Astrocyte (in vitro differentiated cells and primary cell): Measurements from ENCODE around the gene SMLR1. TPM values are rescaled to one million over a fixed set of nuclear protein-coding genes. Genes with fewer than 3 reads are reported as not detected.

Experiments used
- DNase-seq: peaks from one replicate; pipeline ENCODE4 v3.0.0-alpha.2; 2010; ENCODE audit warnings: low read depth
- FAIRE-seq: peaks from 2 replicates; lab custom pipeline; 2011; peaks lifted over from hg19 to GRCh38; lab: Jason Lieb, UNC
- H2AFZ ChIP-seq: 2 replicates; pipeline ENCODE4 v1.6.0; 2012; ENCODE audit warnings: low read depth, low read length, inconsistent platforms
- H3K27ac ChIP-seq: 2 replicates; pipeline ENCODE4 v1.5.1; 2011; ENCODE audit warnings: low read depth, low read length, inconsistent platforms
- H3K27me3 ChIP-seq: 2 replicates; pipeline ENCODE4 v1.6.0; 2011; ENCODE audit warnings: low read length, inconsistent platforms; ENCODE audit not compliant: insufficient read depth
- H3K36me3 ChIP-seq: 2 replicates; pipeline ENCODE4 v1.5.1; 2011; ENCODE audit warnings: low read length, inconsistent platforms; ENCODE audit not compliant: insufficient read depth
- H3K4me1 ChIP-seq: 2 replicates; pipeline ENCODE4 v1.5.1; 2011; ENCODE audit warnings: low read length, inconsistent platforms; ENCODE audit not compliant: insufficient read depth
- H3K4me2 ChIP-seq: 2 replicates; pipeline ENCODE4 v1.6.0; 2012; ENCODE audit warnings: low read length, inconsistent platforms
- H3K4me3 ChIP-seq: 2 replicates; pipeline ENCODE4 v1.5.1; 2011; ENCODE audit warnings: low read depth, mild to moderate bottlenecking, low read length, inconsistent platforms; ENCODE audit not compliant: insufficient read depth
- H3K79me2 ChIP-seq: 2 replicates; pipeline ENCODE4 v1.6.0; 2012; ENCODE audit warnings: mild to moderate bottlenecking, low read length, inconsistent platforms; ENCODE audit not compliant: insufficient read depth
- H3K9ac ChIP-seq: 2 replicates; pipeline ENCODE4 v1.6.0; 2012; ENCODE audit warnings: mild to moderate bottlenecking, low read length, inconsistent platforms
- H3K9me3 ChIP-seq: 2 replicates; pipeline ENCODE4 v1.5.1; 2012; ENCODE audit warnings: low read depth, mild to moderate bottlenecking, low read length, inconsistent platforms; ENCODE audit not compliant: insufficient read depth
- H4K20me1 ChIP-seq: 2 replicates; pipeline ENCODE4 v1.6.0; 2012; ENCODE audit warnings: low read length, inconsistent platforms; ENCODE audit not compliant: insufficient read depth
- H3K27ac Mint-ChIP-seq: one replicate; pipeline ENCODE4 v1.8.0; 2021; ENCODE audit warnings: mild to moderate bottlenecking, mixed read lengths; ENCODE audit not compliant: unreplicated experiment
- H3K27me3 Mint-ChIP-seq: one replicate; pipeline ENCODE4 v1.8.0; 2021; ENCODE audit warnings: low read depth, mixed read lengths; ENCODE audit not compliant: unreplicated experiment
- H3K36me3 Mint-ChIP-seq: one replicate; pipeline ENCODE4 v1.8.0; 2021; ENCODE audit warnings: low read depth, mixed read lengths; ENCODE audit not compliant: unreplicated experiment
- H3K4me1 Mint-ChIP-seq: one replicate; pipeline ENCODE4 v1.8.0; 2021; ENCODE audit warnings: low read depth, mixed read lengths; ENCODE audit not compliant: unreplicated experiment
- H3K4me3 Mint-ChIP-seq: one replicate; pipeline ENCODE4 v1.8.0; 2021; ENCODE audit warnings: mild to moderate bottlenecking, moderate library complexity, mixed read lengths; ENCODE audit not compliant: unreplicated experiment
- H3K9me3 Mint-ChIP-seq: one replicate; pipeline ENCODE4 v1.8.0; 2021; ENCODE audit warnings: mild to moderate bottlenecking, mixed read lengths; ENCODE audit not compliant: unreplicated experiment
- EZH2 ChIP-seq: IDR thresholded peaks from 2 replicates; pipeline ENCODE4 v1.6.1; 2012; ENCODE audit warnings: mild to moderate bottlenecking, low read length, inconsistent platforms; ENCODE audit not compliant: insufficient read depth
- total RNA-seq: library from RNA; stranded (reverse); gene quantifications from 2 replicates; pipeline ENCODE4 v1.2.1, GENCODE V29; 2021
- TF ChIP-seq, protein P1 (sequence below): IDR thresholded peaks from 2 replicates; pipeline ENCODE4 v1.5.1; 2011; ENCODE audit warnings: low read depth, mild to moderate bottlenecking, inconsistent platforms, low read length, moderate library complexity; ENCODE audit not compliant: insufficient read depth

Gene SMLR1
- total RNA-seq, 1 donor from 2014 or later = not detected

DNA sequence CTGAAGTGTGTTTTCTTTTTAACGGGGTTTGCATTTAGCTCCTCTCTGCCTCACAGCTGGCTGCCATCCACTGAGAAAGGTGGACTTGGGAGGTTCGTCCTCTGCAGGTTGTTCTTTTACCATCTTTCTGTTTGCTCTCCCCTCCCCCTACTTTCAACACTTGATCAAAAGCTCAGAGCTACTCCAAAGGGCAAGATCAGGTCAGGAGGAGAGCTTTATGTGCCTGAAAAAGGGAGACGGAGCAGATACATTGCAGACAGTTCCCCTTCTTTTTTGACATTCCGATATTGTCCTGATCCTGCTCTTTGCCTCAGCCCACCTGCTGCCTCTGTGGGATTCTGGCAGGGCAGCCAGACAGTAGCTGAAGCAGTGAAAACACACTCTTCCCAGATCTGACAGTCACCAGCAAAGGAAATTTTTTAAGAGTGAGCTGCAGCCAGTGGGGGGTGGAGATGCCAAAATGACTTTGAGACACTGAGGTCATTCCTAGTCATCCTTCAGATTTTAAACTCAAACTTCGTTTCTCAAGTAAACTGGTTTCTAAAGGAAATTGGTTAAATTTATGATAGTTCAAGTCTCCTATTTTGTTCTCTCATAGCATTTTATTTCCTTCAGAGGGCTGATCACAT, 26.5 kb downstream of the SMLR1 start:
- Histone ChIP-seq H3K36me3 (no peaks in the 10 kb centered on the region), H3K9ac (peak overlapping the region; percentile 34), H3K4me2 (peak overlapping the region; percentile 71), H3K27me3 (no peaks in the 10 kb centered on the region), H3K9me3 (no peaks in the 10 kb centered on the region), H4K20me1 (no peaks in the 10 kb centered on the region), H3K4me1 (peaks cover 12% of the 10 kb centered on the region), H3K4me3 (no peak overlapping the region), H3K79me2 (no peaks in the 10 kb centered on the region), H2AFZ (no peak overlapping the region), H3K27ac (peak overlapping the region; percentile 52)
- peak; percentile 61 for DNase-seq
- Mint-ChIP-seq H3K4me1 (peaks cover 40% of the 10 kb centered on the region), H3K4me3 (peak overlapping the region; percentile 27), H3K27me3 (no peaks in the 10 kb centered on the region), H3K36me3 (peaks cover 4% of the 10 kb centered on the region), H3K9me3 (no peaks in the 10 kb centered on the region), H3K27ac (peak overlapping the region; percentile 86)
- FAIRE-seq = no peak
- TF ChIP-seq, protein P1, sequence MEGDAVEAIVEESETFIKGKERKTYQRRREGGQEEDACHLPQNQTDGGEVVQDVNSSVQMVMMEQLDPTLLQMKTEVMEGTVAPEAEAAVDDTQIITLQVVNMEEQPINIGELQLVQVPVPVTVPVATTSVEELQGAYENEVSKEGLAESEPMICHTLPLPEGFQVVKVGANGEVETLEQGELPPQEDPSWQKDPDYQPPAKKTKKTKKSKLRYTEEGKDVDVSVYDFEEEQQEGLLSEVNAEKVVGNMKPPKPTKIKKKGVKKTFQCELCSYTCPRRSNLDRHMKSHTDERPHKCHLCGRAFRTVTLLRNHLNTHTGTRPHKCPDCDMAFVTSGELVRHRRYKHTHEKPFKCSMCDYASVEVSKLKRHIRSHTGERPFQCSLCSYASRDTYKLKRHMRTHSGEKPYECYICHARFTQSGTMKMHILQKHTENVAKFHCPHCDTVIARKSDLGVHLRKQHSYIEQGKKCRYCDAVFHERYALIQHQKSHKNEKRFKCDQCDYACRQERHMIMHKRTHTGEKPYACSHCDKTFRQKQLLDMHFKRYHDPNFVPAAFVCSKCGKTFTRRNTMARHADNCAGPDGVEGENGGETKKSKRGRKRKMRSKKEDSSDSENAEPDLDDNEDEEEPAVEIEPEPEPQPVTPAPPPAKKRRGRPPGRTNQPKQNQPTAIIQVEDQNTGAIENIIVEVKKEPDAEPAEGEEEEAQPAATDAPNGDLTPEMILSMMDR = no peak

DNA sequence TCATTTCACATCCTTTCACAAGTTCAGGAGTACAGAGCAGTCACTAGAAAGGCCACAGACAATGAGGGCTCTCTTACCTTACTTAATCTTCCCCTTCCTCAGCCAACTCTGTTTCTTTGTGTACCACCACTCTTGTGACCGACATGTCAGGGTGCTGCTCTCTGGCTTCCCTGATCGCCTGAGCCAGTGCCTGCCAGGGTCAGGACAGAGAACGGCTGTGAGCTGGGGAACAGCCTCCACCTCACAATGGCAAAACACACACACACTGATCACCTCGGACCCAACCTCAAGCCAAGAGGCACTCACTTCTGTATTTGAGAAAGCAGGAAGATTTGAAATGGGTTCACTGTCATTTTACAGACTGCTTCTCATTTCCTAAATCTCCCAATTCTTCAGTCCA, 30.8 kb downstream of the SMLR1 start:
- Histone ChIP-seq H3K27ac (no peak overlapping the region), H3K36me3 (no peaks in the 10 kb centered on the region)
- H3K4me1 Mint-ChIP-seq = peaks cover 22% of the 10 kb centered on the region

More for the DNA sequence above, 30.8 kb downstream of the SMLR1 start:
- no peak for TF ChIP-seq EZH2
- TF ChIP-seq, protein P1 = no peak
- Mint-ChIP-seq H3K27ac (peak overlapping the region; percentile 37), H3K27me3 (no peaks in the 10 kb centered on the region), H3K9me3 (peaks cover 3% of the 10 kb centered on the region), H3K4me3 (no peak overlapping the region), H3K36me3 (no peaks in the 10 kb centered on the region)
- Histone ChIP-seq H3K9me3 (no peaks in the 10 kb centered on the region), H3K4me3 (no peak overlapping the region), H3K79me2 (no peaks in the 10 kb centered on the region), H3K4me2 (no peak overlapping the region), H3K27me3 (no peaks in the 10 kb centered on the region), H4K20me1 (no peaks in the 10 kb centered on the region), H3K9ac (no peak overlapping the region), H2AFZ (no peak overlapping the region), H3K4me1 (peaks cover 11% of the 10 kb centered on the region)
- FAIRE-seq (no peak), DNase-seq (no peak)
